Neutrophil (primary cell): ENCODE results near the gene DLG5.

Experiments used
- H3K27ac ChIP-seq: fragments of 200-600 bp; sonication (generic); 2 replicates; pipeline ENCODE4 v1.5.1; 2016; ENCODE audit warnings: mild to moderate bottlenecking, moderate library complexity
- H3K27me3 ChIP-seq: fragments of 200-600 bp; sonication (generic); 2 replicates; pipeline ENCODE4 v1.6.0; 2016; ENCODE audit warnings: mild to moderate bottlenecking
- H3K36me3 ChIP-seq: fragments of 200-600 bp; sonication (generic); 2 replicates; pipeline ENCODE4 v1.5.1; 2017
- H3K4me1 ChIP-seq, 2 experiments: fragments of 200-600 bp in 1 of 2; sonication (generic) in 1 of 2; 1 replicate in 1 of 2; 2 replicates in 1 of 2; pipeline versions ENCODE4 v1.5.1 to v1.6.1; 2013 to 2016; ENCODE audit warnings: low read depth in 1 of 2, low read length in 1 of 2, mild to moderate bottlenecking in 1 of 2, moderate library complexity in 1 of 2; ENCODE audit not compliant: control insufficient read depth in 1 of 2, insufficient read depth in 1 of 2
- H3K4me3 ChIP-seq, 2 experiments: fragments of 200-600 bp in 1 of 2; sonication (generic) in 1 of 2; 1 replicate in 1 of 2; 2 replicates in 1 of 2; pipeline ENCODE4 v1.5.1; 2013 to 2016; ENCODE audit warnings: low read depth in 1 of 2, low read length in 1 of 2, mild to moderate bottlenecking in 1 of 2, moderate library complexity in 1 of 2
- H3K9me3 ChIP-seq: fragments of 200-600 bp; sonication (generic); 2 replicates; pipeline ENCODE4 v1.5.1; 2016
- CTCF ChIP-seq: fragments of 200-600 bp; sonication (generic); IDR thresholded peaks from 2 replicates; pipeline ENCODE4 v1.5.1; 2016; ENCODE audit warnings: antibody characterized with exemption

The DLG5 gene

GRCh38 chr10:77877441-77878344 is 48.9 kb downstream of the DLG5 start:
- no peak for TF ChIP-seq CTCF
- Histone ChIP-seq H3K9me3 (no peaks in the 10 kb centered on the region), H3K4me1 (no peaks in the 10 kb centered on the region), H3K4me3 (no peak overlapping the region), H3K36me3 (no peaks in the 10 kb centered on the region), H3K27me3 (peaks cover 24% of the 10 kb centered on the region), H3K27ac (no peak overlapping the region)

DNA sequence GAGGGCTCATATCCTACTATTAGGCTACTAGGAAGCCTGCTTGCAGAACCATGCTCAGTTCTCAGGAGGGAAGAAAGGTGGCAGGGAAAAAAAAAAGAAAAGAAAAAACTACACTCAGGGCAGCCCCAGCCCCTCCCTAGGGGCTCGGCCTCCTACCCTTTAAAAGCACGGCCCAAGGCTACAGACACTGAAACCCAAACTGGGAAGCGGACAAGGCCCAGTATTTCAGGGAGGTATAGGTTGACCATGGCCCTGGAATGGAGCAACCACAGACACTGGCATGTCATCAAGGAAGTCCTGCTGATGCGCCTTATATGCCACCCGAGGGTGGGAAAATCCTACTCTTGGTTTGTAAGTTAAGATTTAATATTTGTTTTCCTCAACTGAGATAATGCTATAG is 50.8 kb downstream of the DLG5 start:
- H3K4me3 ChIP-seq, result no peak overlapping the region
- no peaks in the 10 kb centered on the region for H3K4me1 ChIP-seq
- H3K27me3 ChIP-seq, result peaks cover 24% of the 10 kb centered on the region
- no peak for TF ChIP-seq CTCF
- no peaks in the 10 kb centered on the region for H3K9me3 ChIP-seq
- H3K36me3 ChIP-seq, result no peaks in the 10 kb centered on the region
- no peak overlapping the region for H3K27ac ChIP-seq

- TF ChIP-seq CTCF, result no peak
- no peaks in the 10 kb centered on the region for H3K4me1 ChIP-seq
Observed at GRCh38 chr10:77874872-77875271, 51.7 kb downstream of the DLG5 start.

DNA sequence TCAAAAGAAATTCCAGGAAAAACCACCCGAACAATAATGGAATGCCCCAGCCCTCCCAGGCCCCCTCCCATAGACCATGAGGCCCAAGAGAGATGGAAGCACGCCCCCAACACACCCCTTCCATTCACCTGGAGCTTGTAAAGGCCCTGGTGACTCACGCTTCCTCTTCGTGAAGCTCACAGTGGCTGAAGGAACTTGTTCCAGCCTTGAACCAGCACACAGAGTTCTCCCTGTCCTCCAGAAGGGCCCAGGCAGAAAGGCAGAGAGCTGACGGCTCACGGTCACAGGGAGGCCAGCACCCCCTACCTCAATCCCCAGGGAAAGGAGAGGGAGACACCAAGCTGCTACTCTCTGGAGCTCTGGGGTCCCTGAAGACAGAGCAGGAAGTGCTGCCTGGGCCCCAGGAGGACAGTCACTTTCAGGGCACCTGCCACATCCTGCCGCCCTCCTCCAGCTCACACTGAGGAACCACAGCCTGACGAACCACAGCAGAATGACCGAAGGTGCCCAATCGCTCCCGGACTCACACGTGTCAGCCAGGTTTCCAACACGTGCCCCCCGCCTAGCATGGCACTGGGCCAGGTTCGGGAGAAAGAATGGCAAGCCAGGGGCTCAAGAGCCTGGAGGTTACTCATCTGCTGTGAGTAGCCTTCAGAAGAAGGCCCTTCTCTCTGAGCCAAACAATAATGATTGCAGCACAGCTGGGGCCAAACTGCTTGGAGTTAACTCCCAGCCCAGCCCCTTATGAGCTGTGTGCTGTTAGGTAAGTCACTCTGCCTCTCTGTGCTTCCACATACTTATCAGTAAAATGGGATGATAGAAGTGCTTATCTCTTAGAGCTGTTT is 52.8 kb downstream of the DLG5 start:
- Histone ChIP-seq H3K4me1 (no peaks in the 10 kb centered on the region), H3K36me3 (no peaks in the 10 kb centered on the region), H3K4me3 (no peak overlapping the region), H3K9me3 (no peaks in the 10 kb centered on the region), H3K27ac (no peak overlapping the region), H3K27me3 (peaks cover 21% of the 10 kb centered on the region)
- TF ChIP-seq CTCF, result no peak

More at GRCh38 chr10:77874872-77875271, 51.7 kb downstream of the DLG5 start:
- Histone ChIP-seq H3K9me3 (no peaks in the 10 kb centered on the region), H3K27ac (no peak overlapping the region), H3K36me3 (no peaks in the 10 kb centered on the region), H3K27me3 (peaks cover 24% of the 10 kb centered on the region), H3K4me3 (no peak overlapping the region)

DNA sequence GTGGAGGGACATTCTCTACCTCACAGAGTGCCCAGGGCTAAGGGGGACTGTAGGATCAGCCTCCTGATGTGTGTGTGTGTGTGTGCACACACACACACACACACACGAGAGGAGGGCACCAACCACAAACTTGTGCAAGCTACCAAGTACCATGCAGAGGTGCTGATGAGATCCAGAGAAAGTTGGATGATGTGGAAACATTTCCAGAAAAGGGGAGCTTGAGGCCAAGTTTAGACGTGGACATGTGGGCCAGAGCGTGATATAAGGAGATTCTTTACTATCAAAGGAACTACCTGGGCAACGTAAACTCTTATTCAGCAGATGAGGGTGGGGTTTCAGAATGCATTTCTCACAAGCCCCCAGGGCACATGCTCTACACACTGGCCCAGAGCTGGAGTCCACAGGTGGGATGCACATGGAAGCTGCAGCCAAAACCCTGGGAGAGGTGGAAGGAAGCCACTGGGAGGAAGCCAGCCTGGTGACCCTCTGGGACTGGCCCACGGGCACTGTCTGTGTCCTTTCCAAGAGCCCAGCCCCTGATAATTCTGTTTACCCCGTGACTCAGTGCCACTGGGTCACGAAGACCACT is 53.5 kb downstream of the DLG5 start:
- Histone ChIP-seq H3K27me3 (peaks cover 14% of the 10 kb centered on the region), H3K9me3 (no peaks in the 10 kb centered on the region), H3K4me1 (no peaks in the 10 kb centered on the region), H3K27ac (no peak overlapping the region), H3K36me3 (no peaks in the 10 kb centered on the region), H3K4me3 (no peak overlapping the region)
- TF ChIP-seq CTCF, result no peak
